Testis (tissue), 2 donors: ENCODE measurements around the gene WWP2.

ENCODE experiments used
- POLR2A ChIP-seq: fragments of 450-650 bp; IDR thresholded peaks from one replicate; pipeline ENCODE4 v1.6.1; 2017; ENCODE audit warnings: antibody characterized with exemption, mild to moderate bottlenecking, moderate library complexity
- TF ChIP-seq, protein P1 (sequence below), 3 experiments: fragments of 450-650 bp in 2 of 3; fragments of 200-600 bp in 1 of 3; sonication (generic) in 1 of 3; IDR thresholded peaks; one replicate each; pipeline ENCODE4 v1.5.1; 2016 to 2019; ENCODE audit warnings: antibody characterized with exemption in 3 of 3, mild to moderate bottlenecking in 2 of 3, moderate library complexity in 1 of 3

DNA sequence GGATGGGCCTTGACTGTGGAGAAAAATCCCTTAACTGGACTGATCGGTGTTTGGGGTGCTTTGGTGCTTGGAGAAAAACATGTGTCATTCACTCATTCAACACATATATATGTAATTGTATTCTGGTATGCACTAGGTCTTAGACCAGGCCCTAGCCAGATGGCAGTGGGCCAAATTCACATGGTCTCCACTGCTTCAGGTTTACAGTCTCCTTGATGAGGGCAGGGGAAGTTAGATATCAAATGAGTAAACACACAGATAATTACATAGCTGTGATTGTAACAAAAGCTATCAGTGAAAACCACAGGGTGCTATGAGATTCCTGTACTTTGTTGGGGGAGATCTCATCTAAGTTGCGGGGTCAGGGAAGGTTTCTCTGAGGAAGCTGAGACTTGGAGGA is 78.8 kb downstream of the WWP2 start:
- TF ChIP-seq, protein P1, sequence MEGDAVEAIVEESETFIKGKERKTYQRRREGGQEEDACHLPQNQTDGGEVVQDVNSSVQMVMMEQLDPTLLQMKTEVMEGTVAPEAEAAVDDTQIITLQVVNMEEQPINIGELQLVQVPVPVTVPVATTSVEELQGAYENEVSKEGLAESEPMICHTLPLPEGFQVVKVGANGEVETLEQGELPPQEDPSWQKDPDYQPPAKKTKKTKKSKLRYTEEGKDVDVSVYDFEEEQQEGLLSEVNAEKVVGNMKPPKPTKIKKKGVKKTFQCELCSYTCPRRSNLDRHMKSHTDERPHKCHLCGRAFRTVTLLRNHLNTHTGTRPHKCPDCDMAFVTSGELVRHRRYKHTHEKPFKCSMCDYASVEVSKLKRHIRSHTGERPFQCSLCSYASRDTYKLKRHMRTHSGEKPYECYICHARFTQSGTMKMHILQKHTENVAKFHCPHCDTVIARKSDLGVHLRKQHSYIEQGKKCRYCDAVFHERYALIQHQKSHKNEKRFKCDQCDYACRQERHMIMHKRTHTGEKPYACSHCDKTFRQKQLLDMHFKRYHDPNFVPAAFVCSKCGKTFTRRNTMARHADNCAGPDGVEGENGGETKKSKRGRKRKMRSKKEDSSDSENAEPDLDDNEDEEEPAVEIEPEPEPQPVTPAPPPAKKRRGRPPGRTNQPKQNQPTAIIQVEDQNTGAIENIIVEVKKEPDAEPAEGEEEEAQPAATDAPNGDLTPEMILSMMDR (IDR thresholded peaks at IDR 0.05), result no peak
- no peak for TF ChIP-seq POLR2A
